ENCODE measurements around the gene NFATC1.
"Not testable (repeated sequence)": the region's sequence is repeated elsewhere in the genome, so short reads cannot be mapped to it uniquely, and the experiment has no call there.

The NFATC1 gene

GRCh38 chr18:79375441-79376154 is 20.1 kb upstream of the NFATC1 start:
- DNase-seq (ENCODE audit: low spot score): no peak

- DNase-seq (ENCODE audit: low spot score): not testable (repeated sequence)
These were observed 19.1 kb upstream of the NFATC1 start for GRCh38 chr18:79376661-79377060.

GRCh38 chr18:79377187-79377891 is 18.4 kb upstream of the NFATC1 start:
- DNase-seq (ENCODE audit: low spot score): no peak

GRCh38 chr18:79378536-79379250 is 17.0 kb upstream of the NFATC1 start:
- DNase-seq (ENCODE audit: low spot score): no peak

GRCh38 chr18:79379251-79379905 is 16.4 kb upstream of the NFATC1 start:
- no peak for DNase-seq (ENCODE audit: low spot score)

GRCh38 chr18:79379931-79380815 is 15.6 kb upstream of the NFATC1 start:
- DNase-seq (ENCODE audit: low spot score): no peak

- peak; percentile 79 for DNase-seq (ENCODE audit: low spot score)
These were observed 14.6 kb upstream of the NFATC1 start for GRCh38 chr18:79380816-79381806.

GRCh38 chr18:79381811-79382311 is 13.9 kb upstream of the NFATC1 start:
- no peak for DNase-seq (ENCODE audit: low spot score)

GRCh38 chr18:79382681-79383387 is 12.9 kb upstream of the NFATC1 start:
- no peak for DNase-seq (ENCODE audit: low spot score)

- DNase-seq (ENCODE audit: low spot score): no peak
These were observed 12.2 kb upstream of the NFATC1 start for GRCh38 chr18:79383388-79384056.

- DNase-seq (ENCODE audit: low spot score): no peak
These were observed 11.5 kb upstream of the NFATC1 start for GRCh38 chr18:79384151-79384807.

- no peak for DNase-seq (ENCODE audit: low spot score)
These were observed 10.9 kb upstream of the NFATC1 start for GRCh38 chr18:79384834-79385233.

- no peak for DNase-seq (ENCODE audit: low spot score)
These were observed 10.4 kb upstream of the NFATC1 start for GRCh38 chr18:79385326-79385707.

GRCh38 chr18:79385708-79386341 is 9.9 kb upstream of the NFATC1 start:
- DNase-seq (ENCODE audit: low spot score): no peak

- DNase-seq (ENCODE audit: low spot score): no peak
These were observed 9.2 kb upstream of the NFATC1 start for GRCh38 chr18:79386547-79386946.

GRCh38 chr18:79387214-79387613 is 8.5 kb upstream of the NFATC1 start:
- DNase-seq (ENCODE audit: low spot score): no peak

- DNase-seq (ENCODE audit: low spot score): no peak
These were observed 8.1 kb upstream of the NFATC1 start for GRCh38 chr18:79387615-79388014.

GRCh38 chr18:79388043-79388442 is 7.7 kb upstream of the NFATC1 start:
- no peak for DNase-seq (ENCODE audit: low spot score)

Measured in HuH-7.5 (cell line).